RWPE2 (cell line): ENCODE results near the gene HEPHL1.

Source experiments
- ATAC-seq: fragments of 200-7000 bp; cut with Tn5 transposase; 3 replicates; pipeline ENCODE4 v1.9.1; 2021; ENCODE audit warnings: low read depth
- DNase-seq: peaks from one replicate; pipeline ENCODE4 v3.0.0-alpha.2; 2020; ENCODE audit warnings: low spot score
- H3K27ac ChIP-seq: fragments of 450-650 bp; 2 replicates; pipeline ENCODE4 v1.5.1; 2017; ENCODE audit warnings: mild to moderate bottlenecking; ENCODE audit not compliant: poor library complexity, severe bottlenecking
- H3K27me3 ChIP-seq: fragments of 250-450 bp; sonication (Bioruptor Pico); 2 replicates; pipeline ENCODE4 v1.5.1; 2021; ENCODE audit warnings: mild to moderate bottlenecking, moderate library complexity; ENCODE audit not compliant: insufficient read depth, poor library complexity, severe bottlenecking
- H3K36me3 ChIP-seq: fragments of 250-450 bp; sonication (Bioruptor Pico); 2 replicates; pipeline ENCODE4 v1.5.1; 2020; ENCODE audit warnings: low read depth, mild to moderate bottlenecking, moderate library complexity
- H3K4me1 ChIP-seq: fragments of 250-450 bp; sonication (Bioruptor Pico); 2 replicates; pipeline ENCODE4 v1.5.1; 2021; ENCODE audit warnings: mild to moderate bottlenecking, moderate library complexity; ENCODE audit not compliant: insufficient read depth, poor library complexity, severe bottlenecking
- H3K4me3 ChIP-seq: fragments of 250-450 bp; sonication (Bioruptor Pico); 2 replicates; pipeline ENCODE4 v1.5.1; 2021; ENCODE audit warnings: mild to moderate bottlenecking, moderate library complexity; ENCODE audit not compliant: severe bottlenecking
- H3K9me3 ChIP-seq: fragments of 250-450 bp; sonication (Bioruptor Pico); 2 replicates; pipeline ENCODE4 v1.5.1; 2021; ENCODE audit warnings: mild to moderate bottlenecking, moderate library complexity; ENCODE audit not compliant: severe bottlenecking
- CTCF ChIP-seq: fragments of 450-650 bp; IDR thresholded peaks from one replicate; pipeline ENCODE4 v1.5.1; 2017; ENCODE audit warnings: mild to moderate bottlenecking, moderate library complexity; ENCODE audit not compliant: poor library complexity, severe bottlenecking

The HEPHL1 gene

DNA sequence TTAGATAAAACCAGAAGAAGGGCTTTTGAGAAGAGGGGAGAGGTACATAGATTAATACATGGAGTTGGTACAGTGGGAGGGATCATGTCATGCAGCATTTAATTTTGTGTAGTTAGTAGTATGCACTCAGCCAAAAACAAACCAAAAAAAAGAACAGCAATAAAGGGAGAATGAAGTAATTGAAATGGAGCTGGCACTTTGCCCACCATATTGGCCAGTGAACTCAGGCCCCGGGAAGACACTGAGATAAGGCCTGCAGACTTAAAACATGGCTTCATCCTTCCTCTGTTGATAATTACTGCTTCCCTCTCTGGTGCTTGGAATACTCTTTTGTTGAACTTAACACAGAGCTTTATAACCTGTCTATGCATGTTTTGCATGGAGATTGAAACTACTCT is 110.6 kb downstream of the HEPHL1 start:
- Histone ChIP-seq H3K36me3 (no peaks in the 10 kb centered on the region), H3K9me3 (no peaks in the 10 kb centered on the region), H3K4me1 (peaks cover 39% of the 10 kb centered on the region), H3K27me3 (no peaks in the 10 kb centered on the region), H3K27ac (peak overlapping the region; percentile 98), H3K4me3 (no peak overlapping the region)
- DNase-seq, result no peak
- ATAC-seq, result no peak
- TF ChIP-seq CTCF, result no peak

GRCh38 chr11:94132152-94132558 is 111.0 kb downstream of the HEPHL1 start:
- no peaks in the 10 kb centered on the region for H3K9me3 ChIP-seq
- TF ChIP-seq CTCF, result no peak
- ATAC-seq (peak; percentile 32), DNase-seq (peak; percentile 76)
- no peak overlapping the region for H3K4me3 ChIP-seq
- H3K27me3 ChIP-seq, result no peaks in the 10 kb centered on the region
- peaks cover 44% of the 10 kb centered on the region for H3K4me1 ChIP-seq
- H3K27ac ChIP-seq, result peak overlapping the region; percentile 98
- H3K36me3 ChIP-seq, result no peaks in the 10 kb centered on the region

DNA sequence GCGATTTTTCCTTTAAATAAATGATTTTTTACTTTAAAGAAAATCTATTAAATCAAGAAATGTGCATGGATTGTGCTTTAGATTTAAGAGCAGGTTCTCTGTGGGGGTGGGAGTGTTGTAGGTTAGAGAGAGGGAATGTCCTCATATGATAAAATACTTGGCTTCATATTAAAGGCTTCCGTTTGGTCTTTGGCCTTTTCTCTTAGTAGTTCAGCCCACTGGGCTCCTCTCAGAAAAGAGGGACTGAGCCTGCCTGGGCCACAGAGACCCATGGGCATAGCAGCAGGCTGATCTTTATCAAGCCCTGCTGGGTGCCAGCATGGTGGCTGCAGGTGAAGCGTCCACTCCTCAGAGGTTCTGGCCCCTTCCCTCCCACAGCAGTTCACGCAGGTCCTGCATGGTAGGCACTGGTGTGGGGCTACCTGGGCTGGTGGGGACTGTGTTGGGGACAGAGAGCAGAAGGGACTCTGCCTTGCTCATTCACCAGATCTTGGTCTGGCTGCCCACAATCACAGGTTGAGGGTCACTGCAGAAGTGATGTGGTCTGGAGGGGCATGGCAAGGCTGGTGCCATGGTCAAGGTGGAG is 111.8 kb downstream of the HEPHL1 start:
- peaks cover 45% of the 10 kb centered on the region for H3K4me1 ChIP-seq
- ATAC-seq (no peak), DNase-seq (no peak)
- no peaks in the 10 kb centered on the region for H3K36me3 ChIP-seq
- H3K27me3 ChIP-seq, result no peaks in the 10 kb centered on the region
- no peaks in the 10 kb centered on the region for H3K9me3 ChIP-seq
- peak overlapping the region; percentile 98 for H3K27ac ChIP-seq
- no peak overlapping the region for H3K4me3 ChIP-seq
- TF ChIP-seq CTCF, result no peak

DNA sequence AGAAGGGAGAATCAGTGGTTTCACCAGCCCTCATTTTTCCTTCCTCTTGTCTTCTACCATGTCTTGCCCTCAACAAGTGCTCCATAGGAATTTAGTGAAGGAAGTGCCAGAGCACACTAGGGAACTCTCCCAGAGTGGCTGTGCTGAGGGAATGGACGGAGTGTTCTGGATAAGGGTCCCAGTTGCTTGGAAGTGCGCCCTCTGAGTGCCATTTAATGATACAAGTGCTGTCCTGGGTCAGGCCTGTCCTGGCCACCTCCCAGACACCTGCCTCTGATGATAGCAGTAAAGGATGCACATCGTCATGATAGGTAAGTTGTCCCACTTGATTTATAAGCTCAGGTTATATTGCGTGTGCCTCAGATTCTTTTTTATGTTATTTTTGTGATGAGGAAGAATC is 112.6 kb downstream of the HEPHL1 start:
- H3K36me3 ChIP-seq, result no peaks in the 10 kb centered on the region
- ATAC-seq (no peak), DNase-seq (no peak)
- TF ChIP-seq CTCF, result no peak
- H3K27ac ChIP-seq, result peak overlapping the region; percentile 98
- peaks cover 48% of the 10 kb centered on the region for H3K4me1 ChIP-seq
- no peaks in the 10 kb centered on the region for H3K27me3 ChIP-seq
- H3K4me3 ChIP-seq, result no peak overlapping the region
- no peaks in the 10 kb centered on the region for H3K9me3 ChIP-seq

GRCh38 chr11:94134651-94135512 is 113.7 kb downstream of the HEPHL1 start:
- no peaks in the 10 kb centered on the region for H3K9me3 ChIP-seq
- H3K27ac ChIP-seq, result peak overlapping the region; percentile 98
- no peaks in the 10 kb centered on the region for H3K27me3 ChIP-seq
- peaks cover 59% of the 10 kb centered on the region for H3K4me1 ChIP-seq
- no peak overlapping the region for H3K4me3 ChIP-seq
- no peak for TF ChIP-seq CTCF
- no peaks in the 10 kb centered on the region for H3K36me3 ChIP-seq
- ATAC-seq, result peak; percentile 69
- peak; percentile 78 for DNase-seq
